Endothelial cell of umbilical vein (primary cell): Measurements from ENCODE around the gene MFAP1. TPM values are rescaled to one million over a fixed set of nuclear protein-coding genes. Genes with fewer than 3 reads are reported as not detected.

Experiments
- BruUV-seq: library from RNA; stranded (reverse); fragments of 400-500 nt; replicated peaks from 2 replicates; lab custom pipeline; 2021; lab: Mats Ljungman, UMichigan
- CTCF ChIA-PET: fragments of 300-600, 350-600 bp; sonication (Branson Sonifier 250); formaldehyde crosslinking; loops from one replicate; lab custom pipeline; 2021; ENCODE audit warnings: antibody characterized with exemption, inconsistent platforms; lab: Charles Lee
- POLR2A ChIA-PET: fragments of 300-600, 350-600 bp; sonication (Branson Sonifier 250); formaldehyde crosslinking; loops from one replicate; lab custom pipeline; 2021; ENCODE audit warnings: antibody characterized with exemption, inconsistent platforms; lab: Charles Lee
- DNase-seq: peaks from one replicate; pipeline ENCODE4 v3.0.0-alpha.2; 2011; ENCODE audit warnings: low read depth, low spot score
- FAIRE-seq: peaks from 2 replicates; lab custom pipeline; 2011; peaks lifted over from hg19 to GRCh38; lab: Jason Lieb, UNC
- H2AFZ ChIP-seq: 2 replicates; pipeline ENCODE4 v1.6.0; 2012; ENCODE audit warnings: low read depth, low read length, control low read depth, inconsistent platforms
- H3K27ac ChIP-seq: 2 replicates; pipeline ENCODE4 v1.5.1; 2011; ENCODE audit warnings: low read depth, mild to moderate bottlenecking, control low read depth, low read length, moderate library complexity; ENCODE audit not compliant: insufficient read depth
- H3K27me3 ChIP-seq, 2 experiments: 2 replicates each; pipeline versions ENCODE4 v1.6.0 to v1.6.1; 2011; ENCODE audit warnings: low read length in 2 of 2, mixed read lengths in 1 of 2; ENCODE audit not compliant: control insufficient read depth in 2 of 2, insufficient read depth in 2 of 2
- H3K36me3 ChIP-seq, 2 experiments: 2 replicates in 1 of 2; 3 replicates in 1 of 2; pipeline ENCODE4 v1.5.1; 2011; ENCODE audit warnings: low read length in 2 of 2, mild to moderate bottlenecking in 1 of 2, moderate library complexity in 1 of 2; ENCODE audit not compliant: control insufficient read depth in 2 of 2, insufficient read depth in 2 of 2; ENCODE audit errors: extremely low read depth in 1 of 2
- H3K4me1 ChIP-seq: 3 replicates; pipeline ENCODE4 v1.5.1; 2011; ENCODE audit warnings: mild to moderate bottlenecking, low read length; ENCODE audit not compliant: control insufficient read depth, insufficient read depth; ENCODE audit errors: extremely low read depth
- H3K4me2 ChIP-seq: 2 replicates; pipeline ENCODE4 v1.6.1; 2011; ENCODE audit warnings: low read length, control low read depth, mixed read lengths; ENCODE audit not compliant: insufficient read depth
- H3K4me3 ChIP-seq, 3 experiments: fragments of 200-600 bp in 1 of 3; sonication (generic), shearing (Covaris generic) in 1 of 3; replicated peaks in 1 of 3; 2 replicates each; pipeline ENCODE4 v1.5.1; 2011 to 2016; ENCODE audit warnings: control low read depth in 3 of 3, low read length in 3 of 3, mild to moderate bottlenecking in 2 of 3, inconsistent platforms in 1 of 3, low read depth in 1 of 3, moderate library complexity in 1 of 3; ENCODE audit not compliant: insufficient read depth in 1 of 3
- H3K79me2 ChIP-seq: 2 replicates; pipeline ENCODE4 v1.6.0; 2012; ENCODE audit warnings: low read length, inconsistent platforms; ENCODE audit not compliant: control insufficient read depth, insufficient read depth
- H3K9ac ChIP-seq: replicated peaks from 2 replicates; pipeline ENCODE3; 2011; ENCODE audit warnings: low read length, control low read depth; ENCODE audit not compliant: insufficient read depth; ENCODE audit errors: extremely low read depth
- H3K9me1 ChIP-seq: replicated peaks from 3 replicates; pipeline ENCODE4 v1.6.0; 2011; ENCODE audit warnings: mild to moderate bottlenecking, low read length; ENCODE audit not compliant: control insufficient read depth, insufficient read depth; ENCODE audit errors: extremely low read depth
- H3K9me3 ChIP-seq: replicated peaks from 2 replicates; pipeline ENCODE4 v1.5.1; 2012; ENCODE audit warnings: low read length, inconsistent platforms; ENCODE audit not compliant: control insufficient read depth, insufficient read depth
- H4K20me1 ChIP-seq: replicated peaks from 2 replicates; pipeline ENCODE3; 2011; ENCODE audit warnings: mild to moderate bottlenecking, low read length; ENCODE audit not compliant: control insufficient read depth, insufficient read depth; ENCODE audit errors: extremely low read depth
- EZH2 ChIP-seq: IDR thresholded peaks from 2 replicates; pipeline ENCODE4 v1.6.1; 2012; ENCODE audit warnings: borderline replicate concordance, low read depth, mild to moderate bottlenecking, moderate library complexity, low read length, inconsistent platforms; ENCODE audit not compliant: severe bottlenecking
- FOS ChIP-seq: IDR thresholded peaks from 2 replicates; pipeline ENCODE4 v1.6.1; 2011; ENCODE audit warnings: mild to moderate bottlenecking, low read length, moderate library complexity, borderline replicate concordance; ENCODE audit not compliant: insufficient read depth
- GATA2 ChIP-seq: IDR thresholded peaks from 2 replicates; pipeline ENCODE4 v1.7.0; 2011; ENCODE audit warnings: low read depth, mild to moderate bottlenecking, moderate library complexity, mixed read lengths, low read length; ENCODE audit not compliant: insufficient read length, insufficient read depth
- JUN ChIP-seq: IDR thresholded peaks from 2 replicates; pipeline ENCODE4 v1.6.1; 2011; ENCODE audit warnings: borderline replicate concordance, low read depth; ENCODE audit not compliant: insufficient read length, insufficient read depth
- MAX ChIP-seq: IDR thresholded peaks from 2 replicates; pipeline ENCODE4 v1.6.1; 2011; ENCODE audit not compliant: insufficient read depth, insufficient read length
- MYC ChIP-seq: IDR thresholded peaks from one replicate; pipeline ENCODE4 v1.6.1; 2011; ENCODE audit warnings: mild to moderate bottlenecking, low read depth, low read length
- POLR2A ChIP-seq: IDR thresholded peaks from 2 replicates; pipeline ENCODE4 v1.6.1; 2012; ENCODE audit warnings: low read depth, mild to moderate bottlenecking, control low read depth, low read length
- POLR2AphosphoS5 ChIP-seq: IDR thresholded peaks from 2 replicates; pipeline ENCODE4 v1.6.1; 2012; ENCODE audit warnings: low read depth, mild to moderate bottlenecking, control low read depth, low read length, moderate library complexity; ENCODE audit not compliant: insufficient read depth
- dilution Hi-C: fragments of 300-500 bp; cut with MboI; formaldehyde crosslinking; loops from one replicate; pipeline ENCODE4 v1.15.0; 2019; ENCODE audit warnings: low sequenced_read_pairs; ENCODE audit not compliant: extremely low pct_ligation_motif_present
- intact Hi-C: fragments of 100-400 bp; cut with micrococcal nuclease; formaldehyde crosslinking; loops from one replicate; pipeline ENCODE4 v1.10.0; 2022
- polyA plus RNA-seq, 4 experiments: library from polyadenylated mRNA; depleted of rRNA in 3 of 4; stranded (reverse) in 3 of 4; unstranded in 1 of 4; fragments of >200 nt; gene quantifications; 2 replicates each; pipeline versions ENCODE4 v1.2.1 to v1.2.3, GENCODE V29; 2011 to 2012; ENCODE audit warnings: missing spikeins in 1 of 4
- total RNA-seq: library from RNA; stranded (reverse); gene quantifications from 2 replicates; pipeline ENCODE4 v1.2.3, GENCODE V29; 2021
- TF ChIP-seq, protein P1 (sequence below), 2 donors: IDR thresholded peaks; 1 replicate in 1 of 2; 2 replicates in 1 of 2; pipeline ENCODE4 v1.5.1; 2011; ENCODE audit warnings: low read length in 2 of 2, mild to moderate bottlenecking in 2 of 2, moderate library complexity in 2 of 2, control low read depth in 1 of 2, inconsistent platforms in 1 of 2, low read depth in 1 of 2; ENCODE audit not compliant: insufficient read depth in 1 of 2; ENCODE audit errors: extremely low read depth in 1 of 2

MFAP1 gene
- total and polyA plus RNA-seq, 2 donors (not counting 3 experiments of a cell fraction or from before 2014, with no cell fraction given), result 12.9 to 30.5 TPM

DNA sequence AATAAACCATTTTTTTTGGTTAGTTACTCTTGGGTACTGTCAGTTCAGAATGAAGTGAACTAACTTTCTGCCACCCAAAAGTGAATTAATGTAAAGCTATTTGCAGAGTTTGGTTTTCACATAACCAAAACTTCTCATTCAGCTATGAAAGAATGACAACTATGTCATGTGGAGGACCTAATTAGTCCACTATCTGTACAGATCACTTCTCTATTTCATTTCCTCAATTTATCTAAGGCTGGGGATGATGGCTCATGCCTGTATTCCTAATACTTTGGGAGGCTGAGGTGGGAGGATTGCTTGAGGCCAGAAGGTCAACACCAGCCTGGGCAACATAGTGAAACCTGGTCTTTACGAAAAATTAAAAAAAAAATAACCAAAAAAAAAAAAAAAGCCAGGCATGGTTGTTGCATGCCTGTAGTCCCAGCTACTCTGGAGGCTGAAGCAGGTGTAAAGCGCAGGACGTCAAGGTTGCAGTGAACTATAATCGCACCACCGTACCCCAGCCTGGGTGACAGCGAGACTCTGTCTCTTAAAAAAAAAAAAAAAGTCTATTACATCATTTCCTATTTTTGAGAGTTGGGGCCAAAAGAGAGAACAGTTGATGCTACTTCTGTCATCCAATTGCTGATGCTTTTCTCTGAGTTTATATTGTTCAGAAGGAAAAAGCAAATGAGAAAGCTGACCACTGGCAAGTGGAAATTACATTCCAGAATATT lies 15.4 kb downstream of the MFAP1 start:
- TF ChIP-seq EZH2 (no peak), GATA2 (no peak), POLR2AphosphoS5 (no peak), POLR2A (no peak), FOS (no peak), MYC (no peak), MAX (no peak), JUN (no peak)
- TF ChIP-seq, protein P1, sequence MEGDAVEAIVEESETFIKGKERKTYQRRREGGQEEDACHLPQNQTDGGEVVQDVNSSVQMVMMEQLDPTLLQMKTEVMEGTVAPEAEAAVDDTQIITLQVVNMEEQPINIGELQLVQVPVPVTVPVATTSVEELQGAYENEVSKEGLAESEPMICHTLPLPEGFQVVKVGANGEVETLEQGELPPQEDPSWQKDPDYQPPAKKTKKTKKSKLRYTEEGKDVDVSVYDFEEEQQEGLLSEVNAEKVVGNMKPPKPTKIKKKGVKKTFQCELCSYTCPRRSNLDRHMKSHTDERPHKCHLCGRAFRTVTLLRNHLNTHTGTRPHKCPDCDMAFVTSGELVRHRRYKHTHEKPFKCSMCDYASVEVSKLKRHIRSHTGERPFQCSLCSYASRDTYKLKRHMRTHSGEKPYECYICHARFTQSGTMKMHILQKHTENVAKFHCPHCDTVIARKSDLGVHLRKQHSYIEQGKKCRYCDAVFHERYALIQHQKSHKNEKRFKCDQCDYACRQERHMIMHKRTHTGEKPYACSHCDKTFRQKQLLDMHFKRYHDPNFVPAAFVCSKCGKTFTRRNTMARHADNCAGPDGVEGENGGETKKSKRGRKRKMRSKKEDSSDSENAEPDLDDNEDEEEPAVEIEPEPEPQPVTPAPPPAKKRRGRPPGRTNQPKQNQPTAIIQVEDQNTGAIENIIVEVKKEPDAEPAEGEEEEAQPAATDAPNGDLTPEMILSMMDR (IDR thresholded peaks at IDR 0.05; ENCODE audit: extremely low read depth in 1 of 2, insufficient read depth in 1 of 2, low read depth in 1 of 2, low read length in 2 of 2), result no peak
- no TSS peak for BruUV-seq
- dilution Hi-C loops (no loop called here), intact Hi-C loops (no loop called here)
- Histone ChIP-seq H3K4me2 (no peak overlapping the region), H3K36me3 (peaks cover 30 to 37% of the 10 kb centered on the region in 2 experiments), H3K9me3 (no peaks in the 10 kb centered on the region), H3K4me3 (no peak overlapping the region), H3K4me1 (no peaks in the 10 kb centered on the region), H3K9ac (no peak overlapping the region), H2AFZ (no peak overlapping the region), H3K27ac (no peak overlapping the region), H3K79me2 (no peaks in the 10 kb centered on the region), H3K9me1 (no peaks in the 10 kb centered on the region), H4K20me1 (no peaks in the 10 kb centered on the region), H3K27me3 (no peaks in the 10 kb centered on the region)
- CTCF ChIA-PET, result interaction anchor here (1.7 kb wide), 1 partner anchor 8 kb away, joined by 4 read pairs; the partner anchor contains the start of gene HYPK
- POLR2A ChIA-PET, result interaction anchor here (0.7 kb wide), 1 partner anchor 16 kb away, joined by 4 read pairs; the partner anchor contains the start of gene MFAP1
- FAIRE-seq, result no peak
- DNase-seq, result no peak
